Measurements from ENCODE around the gene APCDD1.
"Not testable (repeated sequence)": the region's sequence is repeated elsewhere in the genome, so short reads cannot be mapped to it uniquely, and the experiment has no call there.

The APCDD1 gene

GRCh38 chr18:10505892-10506291, 51.5 kb downstream of the APCDD1 start:
- not testable (repeated sequence) for H3K9me3 ChIP-seq (ENCODE audit: control insufficient read depth, insufficient read depth, low read length); H3K27me3 ChIP-seq (ENCODE audit: control insufficient read depth, insufficient read depth, low read length); H3K36me3 ChIP-seq (ENCODE audit: control insufficient read depth, insufficient read depth, low read length); H3K9ac ChIP-seq (ENCODE audit: low read depth, low read length); H3K4me1 ChIP-seq (ENCODE audit: control insufficient read depth, insufficient read depth, low read length); H3K4me3 ChIP-seq (ENCODE audit: low read depth, low read length)

DNA sequence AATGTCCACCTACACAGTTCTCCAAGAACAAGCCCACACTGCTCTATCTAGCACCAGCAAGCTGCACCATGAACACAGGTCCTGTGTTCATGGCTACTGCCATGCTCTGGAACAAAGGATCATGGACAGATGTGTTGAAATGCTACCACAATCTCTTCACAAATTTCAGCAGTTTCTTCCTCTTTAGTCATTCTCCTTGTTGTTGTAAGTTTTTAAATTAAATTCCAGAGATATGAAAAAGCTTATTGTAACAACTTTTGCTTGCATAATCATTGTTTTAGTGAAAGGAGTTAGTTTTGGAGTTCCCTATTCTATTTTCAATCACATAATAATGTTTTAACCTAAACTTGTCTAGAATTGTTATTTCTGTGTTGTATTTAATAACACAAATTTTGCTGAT, 54.2 kb downstream of the APCDD1 start:
- Histone ChIP-seq H3K4me3 (ENCODE audit: low read depth, low read length) (no peak overlapping the region), H3K27me3 (ENCODE audit: control insufficient read depth, insufficient read depth, low read length) (no peaks in the 10 kb centered on the region), H3K9me3 (ENCODE audit: control insufficient read depth, insufficient read depth, low read length) (no peaks in the 10 kb centered on the region), H3K4me1 (ENCODE audit: control insufficient read depth, insufficient read depth, low read length) (no peaks in the 10 kb centered on the region), H3K9ac (ENCODE audit: low read depth, low read length) (no peak overlapping the region), H3K36me3 (ENCODE audit: control insufficient read depth, insufficient read depth, low read length) (no peaks in the 10 kb centered on the region)

DNA sequence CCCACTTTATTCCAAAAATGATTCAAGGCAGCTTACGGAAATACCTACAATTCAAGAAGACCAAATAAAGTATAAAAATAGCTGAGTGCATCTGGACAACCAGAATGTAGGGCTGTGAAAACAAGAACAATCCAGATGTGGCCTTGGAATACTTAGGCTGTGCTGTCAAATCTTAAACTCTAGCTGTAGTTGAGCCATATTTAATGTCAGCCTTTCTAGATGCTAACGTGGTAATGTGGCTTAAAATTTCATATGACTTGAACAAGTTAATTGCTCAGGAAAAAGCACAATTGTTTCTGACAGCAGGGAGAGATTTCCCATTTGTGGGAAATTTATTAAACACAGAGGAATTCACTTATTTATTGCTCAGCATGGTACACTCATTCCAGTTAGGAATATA, 56.8 kb downstream of the APCDD1 start:
- Histone ChIP-seq H3K36me3 (ENCODE audit: control insufficient read depth, insufficient read depth, low read length) (no peaks in the 10 kb centered on the region), H3K4me3 (ENCODE audit: low read depth, low read length) (no peak overlapping the region), H3K27me3 (ENCODE audit: control insufficient read depth, insufficient read depth, low read length) (no peaks in the 10 kb centered on the region), H3K9ac (ENCODE audit: low read depth, low read length) (no peak overlapping the region), H3K9me3 (ENCODE audit: control insufficient read depth, insufficient read depth, low read length) (no peaks in the 10 kb centered on the region), H3K4me1 (ENCODE audit: control insufficient read depth, insufficient read depth, low read length) (no peaks in the 10 kb centered on the region)

- Histone ChIP-seq H3K9me3 (ENCODE audit: control insufficient read depth, insufficient read depth, low read length) (no peaks in the 10 kb centered on the region), H3K4me3 (ENCODE audit: low read depth, low read length) (no peak overlapping the region), H3K36me3 (ENCODE audit: control insufficient read depth, insufficient read depth, low read length) (no peaks in the 10 kb centered on the region), H3K27me3 (ENCODE audit: control insufficient read depth, insufficient read depth, low read length) (no peaks in the 10 kb centered on the region), H3K9ac (ENCODE audit: low read depth, low read length) (no peak overlapping the region), H3K4me1 (ENCODE audit: control insufficient read depth, insufficient read depth, low read length) (no peaks in the 10 kb centered on the region)
Measured at GRCh38 chr18:10514082-10514481, 59.6 kb downstream of the APCDD1 start.

- Histone ChIP-seq H3K27me3 (ENCODE audit: control insufficient read depth, insufficient read depth, low read length) (no peaks in the 10 kb centered on the region), H3K9me3 (ENCODE audit: control insufficient read depth, insufficient read depth, low read length) (no peaks in the 10 kb centered on the region), H3K9ac (ENCODE audit: low read depth, low read length) (no peak overlapping the region), H3K4me1 (ENCODE audit: control insufficient read depth, insufficient read depth, low read length) (no peaks in the 10 kb centered on the region), H3K4me3 (ENCODE audit: low read depth, low read length) (no peak overlapping the region), H3K36me3 (ENCODE audit: control insufficient read depth, insufficient read depth, low read length) (no peaks in the 10 kb centered on the region)
Measured at GRCh38 chr18:10514601-10515000, 60.2 kb downstream of the APCDD1 start.

GRCh38 chr18:10515456-10515855, 61.0 kb downstream of the APCDD1 start:
- H3K9me3 ChIP-seq (ENCODE audit: control insufficient read depth, insufficient read depth, low read length): no peaks in the 10 kb centered on the region
- no peaks in the 10 kb centered on the region for H3K36me3 ChIP-seq (ENCODE audit: control insufficient read depth, insufficient read depth, low read length)
- H3K9ac ChIP-seq (ENCODE audit: low read depth, low read length): no peak overlapping the region
- H3K4me3 ChIP-seq (ENCODE audit: low read depth, low read length): no peak overlapping the region
- H3K27me3 ChIP-seq (ENCODE audit: control insufficient read depth, insufficient read depth, low read length): no peaks in the 10 kb centered on the region
- no peaks in the 10 kb centered on the region for H3K4me1 ChIP-seq (ENCODE audit: control insufficient read depth, insufficient read depth, low read length)

DNA sequence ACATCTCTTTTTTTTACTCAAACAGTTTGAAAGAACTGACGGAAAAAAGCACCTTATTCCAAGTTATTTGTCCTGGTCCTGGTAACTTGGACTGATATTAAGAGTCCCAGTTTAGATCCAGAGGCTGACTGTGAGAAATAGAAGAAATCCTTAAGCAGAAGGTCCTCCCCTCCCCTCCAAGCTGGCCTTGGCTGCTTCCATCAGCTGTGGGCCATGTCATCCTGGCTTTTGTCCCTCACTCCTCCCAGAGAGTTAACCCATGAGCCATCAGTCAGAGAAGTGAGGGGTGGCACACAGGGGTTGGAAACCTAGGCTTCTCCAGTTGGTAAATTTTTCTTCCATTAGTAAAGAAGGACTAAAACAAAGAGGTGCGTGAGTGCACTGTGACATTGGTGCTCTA, 61.6 kb downstream of the APCDD1 start:
- no peaks in the 10 kb centered on the region for H3K4me1 ChIP-seq (ENCODE audit: control insufficient read depth, insufficient read depth, low read length)

DNA sequence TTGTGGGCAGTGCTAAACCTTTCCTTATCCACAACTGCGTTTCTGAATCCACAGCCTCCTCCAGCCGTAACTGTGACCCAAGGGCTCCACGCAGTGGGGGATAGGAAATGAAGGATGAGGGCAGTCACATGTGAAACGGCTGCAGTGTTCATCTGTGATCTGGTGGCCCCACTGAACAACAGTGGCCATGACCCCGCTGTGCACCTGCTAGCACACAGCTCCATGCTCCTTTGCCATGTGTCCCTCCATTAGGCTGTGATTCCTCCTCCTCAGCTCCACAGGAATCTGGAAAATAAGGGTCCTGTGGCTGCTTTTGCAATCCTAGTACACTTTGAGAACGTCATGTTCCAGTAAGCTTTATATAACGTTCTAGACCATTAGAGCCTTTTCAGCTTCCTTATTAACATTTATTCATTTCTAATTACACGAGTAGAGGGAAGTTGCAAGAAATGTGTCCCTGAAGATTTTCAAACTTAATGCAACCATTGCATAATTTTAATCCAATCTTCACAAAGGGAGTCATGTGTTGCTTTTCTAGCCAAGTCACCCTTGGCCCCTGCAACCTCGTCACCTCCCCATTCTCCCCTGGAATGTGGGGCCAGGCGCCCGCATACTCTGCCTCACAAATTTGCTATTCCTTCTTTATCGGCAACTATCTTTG, 64.3 kb downstream of the APCDD1 start:
- no peak overlapping the region for H3K9ac ChIP-seq (ENCODE audit: low read depth, low read length)
- no peak overlapping the region for H3K4me3 ChIP-seq (ENCODE audit: low read depth, low read length)
- H3K27me3 ChIP-seq (ENCODE audit: control insufficient read depth, insufficient read depth, low read length): no peaks in the 10 kb centered on the region
- no peaks in the 10 kb centered on the region for H3K9me3 ChIP-seq (ENCODE audit: control insufficient read depth, insufficient read depth, low read length)
- peaks cover 1% of the 10 kb centered on the region for H3K4me1 ChIP-seq (ENCODE audit: control insufficient read depth, insufficient read depth, low read length)
- no peaks in the 10 kb centered on the region for H3K36me3 ChIP-seq (ENCODE audit: control insufficient read depth, insufficient read depth, low read length)

More for the DNA sequence above, 61.6 kb downstream of the APCDD1 start:
- H3K4me3 ChIP-seq (ENCODE audit: low read depth, low read length): no peak overlapping the region
- no peak overlapping the region for H3K9ac ChIP-seq (ENCODE audit: low read depth, low read length)
- no peaks in the 10 kb centered on the region for H3K27me3 ChIP-seq (ENCODE audit: control insufficient read depth, insufficient read depth, low read length)
- no peaks in the 10 kb centered on the region for H3K36me3 ChIP-seq (ENCODE audit: control insufficient read depth, insufficient read depth, low read length)
- H3K9me3 ChIP-seq (ENCODE audit: control insufficient read depth, insufficient read depth, low read length): no peaks in the 10 kb centered on the region

DNA sequence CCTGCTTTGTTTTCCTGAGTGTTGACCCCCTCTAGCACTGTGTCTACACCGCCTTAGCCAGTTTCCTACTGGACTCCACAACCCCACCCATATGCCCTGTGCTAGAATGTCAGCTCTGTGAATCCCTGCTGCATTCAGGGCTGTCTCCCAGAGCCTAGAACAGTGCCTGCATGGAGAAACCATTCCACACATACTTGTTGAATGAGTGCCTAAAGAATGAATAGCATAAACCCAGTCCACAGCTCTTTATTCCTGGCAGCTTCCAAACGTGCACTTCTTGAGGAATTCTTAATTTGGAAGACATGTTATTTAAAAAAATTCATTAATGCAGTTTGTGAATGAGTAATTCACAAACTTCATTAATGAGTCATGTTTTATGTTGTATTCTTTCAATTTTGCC, 64.9 kb downstream of the APCDD1 start:
- Histone ChIP-seq H3K4me1 (ENCODE audit: control insufficient read depth, insufficient read depth, low read length) (peaks cover 3% of the 10 kb centered on the region), H3K4me3 (ENCODE audit: low read depth, low read length) (no peak overlapping the region), H3K36me3 (ENCODE audit: control insufficient read depth, insufficient read depth, low read length) (no peaks in the 10 kb centered on the region), H3K9me3 (ENCODE audit: control insufficient read depth, insufficient read depth, low read length) (no peaks in the 10 kb centered on the region), H3K9ac (ENCODE audit: low read depth, low read length) (no peak overlapping the region), H3K27me3 (ENCODE audit: control insufficient read depth, insufficient read depth, low read length) (no peaks in the 10 kb centered on the region)

DNA sequence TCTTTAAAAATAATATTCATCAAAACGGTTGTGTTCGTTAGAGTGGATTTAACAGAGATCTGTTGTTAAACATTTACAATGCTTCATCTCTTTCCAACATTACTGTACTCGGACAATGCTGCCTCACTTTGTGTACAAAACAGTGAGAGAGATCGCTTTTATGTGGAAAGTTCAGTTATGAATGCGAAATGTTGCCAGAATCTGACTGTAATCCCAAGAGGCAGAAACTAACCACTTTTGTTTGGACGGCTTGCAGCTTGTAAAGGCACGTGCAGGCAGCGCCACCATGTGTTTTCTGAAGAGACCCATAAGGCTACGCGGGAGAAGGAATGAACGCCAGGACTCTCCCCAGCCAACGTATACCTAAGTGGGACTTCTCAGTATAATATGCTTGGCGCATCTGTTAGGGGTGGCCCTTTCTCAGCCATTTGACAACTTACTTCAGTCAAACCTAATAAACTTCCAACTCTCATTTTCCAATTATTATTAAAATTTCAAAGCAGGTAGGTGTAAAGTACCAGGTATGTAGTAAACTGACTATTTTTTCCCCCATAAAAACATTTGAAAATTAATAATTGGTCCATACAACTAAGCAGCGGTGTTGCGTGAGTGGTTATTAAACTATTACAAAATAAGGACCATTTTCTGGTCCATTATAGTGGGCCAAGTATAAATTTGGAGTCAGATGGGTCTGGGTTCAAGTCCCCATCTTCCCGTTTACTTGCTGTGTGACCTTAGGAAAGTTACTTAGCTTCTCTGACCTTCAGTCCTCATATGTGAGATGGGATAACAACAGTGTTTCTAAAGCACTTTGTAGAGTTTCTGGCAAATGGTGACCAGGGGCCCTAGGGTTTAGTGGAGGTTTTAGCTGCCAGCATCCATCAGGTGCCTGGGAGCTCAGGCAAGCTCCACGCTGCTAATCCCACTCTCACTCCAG, 65.8 kb downstream of the APCDD1 start:
- H3K36me3 ChIP-seq (ENCODE audit: control insufficient read depth, insufficient read depth, low read length): no peaks in the 10 kb centered on the region
- peaks cover 3% of the 10 kb centered on the region for H3K4me1 ChIP-seq (ENCODE audit: control insufficient read depth, insufficient read depth, low read length)
- no peaks in the 10 kb centered on the region for H3K9me3 ChIP-seq (ENCODE audit: control insufficient read depth, insufficient read depth, low read length)
- no peaks in the 10 kb centered on the region for H3K27me3 ChIP-seq (ENCODE audit: control insufficient read depth, insufficient read depth, low read length)
- no peak overlapping the region for H3K4me3 ChIP-seq (ENCODE audit: low read depth, low read length)
- no peak overlapping the region for H3K9ac ChIP-seq (ENCODE audit: low read depth, low read length)

DNA sequence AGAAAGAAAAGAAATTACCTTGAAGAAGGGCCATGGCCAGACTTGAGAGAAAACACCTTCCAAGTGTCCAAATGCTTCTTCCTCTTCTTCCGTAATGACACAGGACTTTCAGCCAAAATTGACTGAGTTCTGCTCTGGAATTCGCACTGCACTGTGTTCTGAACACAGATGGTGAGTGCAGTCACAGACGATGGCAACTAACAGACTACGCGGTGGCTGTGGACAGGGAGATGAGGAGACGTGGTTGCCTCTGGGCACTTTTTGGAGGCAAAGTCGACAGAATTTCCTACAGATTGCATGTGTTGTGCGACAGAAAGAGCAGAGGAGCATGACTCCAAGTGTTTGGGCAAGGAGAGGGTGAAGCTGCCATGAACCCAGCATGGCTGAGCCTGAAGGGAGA, 67.1 kb downstream of the APCDD1 start:
- Histone ChIP-seq H3K9me3 (ENCODE audit: control insufficient read depth, insufficient read depth, low read length) (no peaks in the 10 kb centered on the region), H3K4me1 (ENCODE audit: control insufficient read depth, insufficient read depth, low read length) (peaks cover 7% of the 10 kb centered on the region), H3K9ac (ENCODE audit: low read depth, low read length) (no peak overlapping the region), H3K36me3 (ENCODE audit: control insufficient read depth, insufficient read depth, low read length) (no peaks in the 10 kb centered on the region), H3K4me3 (ENCODE audit: low read depth, low read length) (no peak overlapping the region), H3K27me3 (ENCODE audit: control insufficient read depth, insufficient read depth, low read length) (no peaks in the 10 kb centered on the region)

GRCh38 chr18:10522574-10522973, 68.1 kb downstream of the APCDD1 start:
- Histone ChIP-seq H3K4me1 (ENCODE audit: control insufficient read depth, insufficient read depth, low read length) (peaks cover 7% of the 10 kb centered on the region), H3K27me3 (ENCODE audit: control insufficient read depth, insufficient read depth, low read length) (no peaks in the 10 kb centered on the region), H3K4me3 (ENCODE audit: low read depth, low read length) (no peak overlapping the region), H3K36me3 (ENCODE audit: control insufficient read depth, insufficient read depth, low read length) (no peaks in the 10 kb centered on the region), H3K9ac (ENCODE audit: low read depth, low read length) (no peak overlapping the region), H3K9me3 (ENCODE audit: control insufficient read depth, insufficient read depth, low read length) (no peaks in the 10 kb centered on the region)
